ENCODE results near the gene PLA2G2E.

PLA2G2E gene

GRCh38 chr1:19892628-19893168, 30.7 kb downstream of the PLA2G2E start:
- no peak for TF ChIP-seq CTCF (IDR thresholded peaks at IDR 0.05; ENCODE audit: low read depth, low read length)
- TF ChIP-seq MYC (IDR thresholded peaks at IDR 0.05; ENCODE audit: low read depth, low read length): no peak
- no peak for TF ChIP-seq MAX (IDR thresholded peaks at IDR 0.05; ENCODE audit: low read depth, low read length)
- no peak for TF ChIP-seq POLR2A (IDR thresholded peaks at IDR 0.05; ENCODE audit: extremely low read depth, insufficient read length)
- no peak overlapping the region for H3K4me3 ChIP-seq (ENCODE audit: low read depth, low read length)
- DNase-seq (ENCODE audit: low read depth): no peak

GRCh38 chr1:19892129-19892528, 31.3 kb downstream of the PLA2G2E start:
- DNase-seq (ENCODE audit: low read depth): no peak
- TF ChIP-seq CTCF (IDR thresholded peaks at IDR 0.05; ENCODE audit: low read depth, low read length) (no peak), MYC (IDR thresholded peaks at IDR 0.05; ENCODE audit: low read depth, low read length) (no peak), POLR2A (IDR thresholded peaks at IDR 0.05; ENCODE audit: extremely low read depth, insufficient read length) (no peak)

GRCh38 chr1:19889656-19890055, 33.8 kb downstream of the PLA2G2E start:
- no peak for DNase-seq (ENCODE audit: low read depth)
- no peak overlapping the region for H3K4me3 ChIP-seq (ENCODE audit: low read depth, low read length)
- TF ChIP-seq MYC (IDR thresholded peaks at IDR 0.05; ENCODE audit: low read depth, low read length): no peak
- no peak for TF ChIP-seq CTCF (IDR thresholded peaks at IDR 0.05; ENCODE audit: low read depth, low read length)
- no peak for TF ChIP-seq POLR2A (IDR thresholded peaks at IDR 0.05; ENCODE audit: extremely low read depth, insufficient read length)
- TF ChIP-seq MAX (IDR thresholded peaks at IDR 0.05; ENCODE audit: low read depth, low read length): no peak

More at GRCh38 chr1:19892129-19892528, 31.3 kb downstream of the PLA2G2E start:
- H3K4me3 ChIP-seq (ENCODE audit: low read depth, low read length): no peak overlapping the region

- TF ChIP-seq MAX (IDR thresholded peaks at IDR 0.05; ENCODE audit: low read depth, low read length) (no peak), POLR2A (IDR thresholded peaks at IDR 0.05; ENCODE audit: extremely low read depth, insufficient read length) (no peak), MYC (IDR thresholded peaks at IDR 0.05; ENCODE audit: low read depth, low read length) (no peak), CTCF (IDR thresholded peaks at IDR 0.05; ENCODE audit: low read depth, low read length) (no peak)
- H3K4me3 ChIP-seq (ENCODE audit: low read depth, low read length): no peak overlapping the region
- DNase-seq (ENCODE audit: low read depth): no peak
These were observed 35.3 kb downstream of the PLA2G2E start for GRCh38 chr1:19888112-19888511.

GRCh38 chr1:19885821-19886220, 37.6 kb downstream of the PLA2G2E start:
- TF ChIP-seq MYC (IDR thresholded peaks at IDR 0.05; ENCODE audit: low read depth, low read length) (no peak), CTCF (IDR thresholded peaks at IDR 0.05; ENCODE audit: low read depth, low read length) (no peak), POLR2A (IDR thresholded peaks at IDR 0.05; ENCODE audit: extremely low read depth, insufficient read length) (no peak), MAX (IDR thresholded peaks at IDR 0.05; ENCODE audit: low read depth, low read length) (no peak)
- no peak for DNase-seq (ENCODE audit: low read depth)

GRCh38 chr1:19884312-19884711, 39.1 kb downstream of the PLA2G2E start:
- TF ChIP-seq CTCF (IDR thresholded peaks at IDR 0.05; ENCODE audit: low read depth, low read length): no peak
- TF ChIP-seq MAX (IDR thresholded peaks at IDR 0.05; ENCODE audit: low read depth, low read length): no peak
- no peak for TF ChIP-seq MYC (IDR thresholded peaks at IDR 0.05; ENCODE audit: low read depth, low read length)
- TF ChIP-seq POLR2A (IDR thresholded peaks at IDR 0.05; ENCODE audit: extremely low read depth, insufficient read length): no peak
- H3K4me3 ChIP-seq (ENCODE audit: low read depth, low read length): no peak overlapping the region
- no peak for DNase-seq (ENCODE audit: low read depth)

More at GRCh38 chr1:19885821-19886220, 37.6 kb downstream of the PLA2G2E start:
- H3K4me3 ChIP-seq (ENCODE audit: low read depth, low read length): no peak overlapping the region

Measured in NB4 (cell line).